Renal cortex interstitium (tissue), 11 donors: ENCODE measurements around the gene MRPS18A. TPM values are rescaled to one million over a fixed set of nuclear protein-coding genes. Genes with fewer than 3 reads are reported as not detected.

Experiments
- DNase-seq, 11 donors: peaks; one replicate each; pipeline ENCODE4 v3.0.0-alpha.2; 2013; ENCODE audit warnings: low read depth in 9 of 11, low spot score in 4 of 11; ENCODE audit errors: extremely low read depth in 1 of 11
- polyA plus RNA-seq, 3 donors: library from polyadenylated mRNA; unstranded; fragments of 120-200 nt; gene quantifications; one replicate each; pipeline ENCODE4 v1.2.1, GENCODE V29; 2013; ENCODE audit not compliant: insufficient read length in 3 of 3

MRPS18A gene
- polyA plus RNA-seq, 3 donors = 43.4 to 49.2 (median 48.0) TPM

DNA sequence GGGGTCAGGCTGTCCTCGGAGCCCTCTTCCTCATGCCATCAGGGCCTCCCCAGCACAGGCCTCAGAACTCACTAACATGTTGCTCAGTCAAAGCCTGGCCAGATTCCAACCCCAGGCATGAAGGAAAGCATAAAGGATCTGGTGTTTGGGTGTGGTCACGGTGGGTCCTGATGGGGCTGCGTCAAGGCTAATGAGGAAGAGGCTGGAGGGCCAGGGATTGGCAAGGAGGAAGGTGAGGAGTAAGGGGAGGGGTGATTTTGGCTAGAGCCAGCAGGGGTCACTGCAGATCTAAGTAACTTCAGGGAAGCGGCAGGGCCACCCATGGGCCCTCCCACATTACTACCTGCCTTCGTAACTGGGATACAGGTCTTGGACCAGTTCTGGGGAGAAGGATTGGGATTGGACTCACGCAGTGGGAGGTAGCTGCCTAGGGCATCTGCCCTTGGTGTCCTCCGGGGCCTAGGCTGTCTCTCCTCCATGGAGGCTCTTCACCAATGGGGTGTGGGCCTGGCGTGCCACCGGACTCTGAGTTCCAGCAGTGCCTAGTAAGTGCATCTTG is 36.2 kb upstream of the MRPS18A start:
- DNase-seq = no peak

DNA sequence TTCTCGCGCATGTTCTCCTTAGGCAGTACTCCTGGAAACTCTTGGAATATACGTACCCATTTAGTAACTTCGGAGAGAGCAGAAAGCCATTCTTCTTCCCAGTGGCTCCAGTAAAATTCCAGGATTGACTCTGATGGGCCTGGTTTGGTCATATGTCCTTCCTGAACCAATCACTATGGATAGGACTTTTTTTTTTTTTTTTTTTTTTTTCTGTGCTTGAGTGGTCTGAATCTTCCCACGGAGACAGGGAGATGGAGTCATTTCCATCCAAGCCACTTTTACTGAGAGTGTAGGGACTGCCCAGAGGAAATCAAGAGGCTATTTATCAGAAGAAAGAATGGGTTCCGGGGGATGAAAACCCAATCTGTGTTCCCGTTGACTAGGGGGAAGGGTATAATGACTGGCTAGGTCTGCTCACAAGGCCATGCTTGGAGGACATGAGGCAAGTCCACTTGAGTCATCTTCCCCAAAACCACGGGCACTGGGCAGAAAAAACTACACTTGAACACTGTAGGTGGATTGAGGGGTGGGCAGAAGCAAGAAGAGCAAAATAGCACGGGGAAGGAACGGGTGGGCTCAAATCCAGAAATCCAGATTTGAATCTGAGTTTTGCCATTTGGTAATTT is 35.4 kb upstream of the MRPS18A start:
- no peak for DNase-seq

DNA sequence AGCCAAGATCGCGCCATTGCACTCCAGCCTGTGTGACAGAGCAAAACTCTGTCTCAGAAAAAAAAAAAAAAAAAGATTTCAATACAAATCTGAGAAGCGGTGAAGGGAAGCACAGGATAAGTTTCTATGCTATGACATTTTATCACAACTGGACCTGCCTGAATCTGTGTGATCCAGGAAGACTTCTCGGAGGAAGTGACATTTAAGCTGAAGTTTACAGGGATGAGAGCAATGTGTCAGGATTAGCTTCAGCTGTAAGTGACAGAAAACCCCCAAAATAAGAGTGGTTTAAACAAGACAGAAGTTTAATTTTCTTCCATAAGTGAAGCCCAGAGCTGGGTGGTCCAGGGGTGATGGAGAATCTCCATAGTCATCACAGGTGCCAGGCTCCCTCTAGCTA is 33.4 kb upstream of the MRPS18A start:
- DNase-seq = no peak

DNA sequence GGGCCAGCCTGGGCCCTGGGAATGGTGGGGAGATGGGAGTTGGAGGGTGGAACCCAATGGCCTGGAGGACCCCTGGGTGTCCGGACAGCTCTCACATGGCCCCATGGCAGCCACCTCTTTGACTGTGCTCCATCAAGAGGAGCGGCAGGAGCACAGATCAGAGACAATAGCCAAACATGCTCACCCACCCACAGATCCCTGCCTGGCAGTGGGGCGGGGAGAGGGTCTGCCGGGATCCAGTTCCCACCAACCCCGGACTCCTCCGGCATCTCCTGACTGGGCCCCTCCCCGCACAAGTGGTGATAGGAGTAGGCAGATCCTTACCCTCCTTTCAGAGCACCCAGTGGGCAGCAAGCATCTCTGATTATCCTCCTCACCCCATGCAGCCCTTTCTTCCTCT is 31.9 kb upstream of the MRPS18A start:
- DNase-seq = no peak

DNA sequence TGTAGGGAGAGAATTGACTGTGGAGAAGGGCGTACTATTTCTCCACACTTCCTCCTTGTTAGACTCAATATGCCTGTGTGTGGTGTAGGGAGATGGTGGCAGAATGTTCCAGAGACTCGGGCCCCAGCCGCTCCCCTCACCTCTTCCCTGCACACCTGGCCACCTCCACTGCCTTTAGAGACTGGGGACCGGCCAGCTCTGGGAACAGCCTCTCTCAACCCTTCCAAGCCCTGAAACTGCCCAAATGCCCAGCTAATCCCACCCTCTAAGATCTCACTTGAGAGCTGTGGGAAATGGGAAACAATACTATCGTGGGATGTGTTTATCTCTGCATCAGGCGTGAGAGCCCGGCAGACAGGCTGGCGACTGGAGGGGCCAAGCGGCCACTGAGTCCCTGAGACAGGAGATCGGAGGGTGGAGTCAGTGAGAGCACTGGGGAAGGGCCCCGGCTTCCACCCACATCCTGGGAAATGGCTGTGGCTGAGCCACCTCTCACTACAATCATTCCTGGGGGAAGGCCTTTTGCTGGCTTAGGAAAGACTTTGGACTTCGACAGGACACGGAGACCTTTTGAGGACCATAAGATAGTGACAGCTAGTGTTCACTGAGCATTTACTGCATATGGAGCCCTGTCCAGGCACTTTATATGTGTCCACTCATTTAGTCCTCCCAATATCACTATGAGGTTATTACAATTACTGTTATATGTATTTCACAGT is 31.0 kb upstream of the MRPS18A start:
- no peak for DNase-seq

DNA sequence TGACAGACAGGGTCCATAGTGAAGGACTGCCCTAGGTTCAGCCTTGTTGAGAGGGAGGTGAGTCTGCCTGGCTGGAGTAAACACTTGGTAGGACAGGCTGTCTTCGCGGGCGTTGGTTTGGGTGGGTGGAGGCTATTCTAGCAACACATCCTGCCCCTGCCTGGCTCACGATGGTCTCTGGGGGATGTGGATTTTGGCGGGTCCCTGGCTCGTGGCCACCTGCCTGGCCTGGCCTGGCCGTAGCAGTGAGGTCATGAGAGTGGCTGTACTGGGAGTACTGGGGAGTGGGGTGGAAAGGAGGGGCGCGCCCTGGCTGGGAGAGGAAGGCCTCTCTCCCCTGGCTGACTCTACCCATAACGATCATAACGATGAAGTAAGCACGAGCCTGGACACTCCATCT is 30.2 kb upstream of the MRPS18A start:
- DNase-seq = no peak

DNA sequence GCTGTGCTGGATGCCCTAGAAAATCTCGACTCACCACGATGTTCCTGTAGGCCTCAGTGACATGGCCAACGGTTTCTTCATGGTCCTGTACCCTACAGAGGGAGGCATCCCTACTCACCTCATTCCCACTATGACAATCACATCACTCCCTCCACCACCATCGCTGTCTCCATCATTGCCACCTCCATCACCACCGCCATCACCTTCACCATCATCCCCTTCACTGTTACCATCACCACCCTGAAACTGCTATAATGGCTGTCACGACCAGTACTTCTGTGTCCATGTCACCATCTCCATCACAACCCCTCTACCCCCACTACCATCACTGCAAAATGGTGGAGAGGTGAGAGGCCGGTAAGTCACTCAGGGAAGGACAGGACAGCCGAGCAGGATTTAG is 29.8 kb upstream of the MRPS18A start:
- DNase-seq = no peak

DNA sequence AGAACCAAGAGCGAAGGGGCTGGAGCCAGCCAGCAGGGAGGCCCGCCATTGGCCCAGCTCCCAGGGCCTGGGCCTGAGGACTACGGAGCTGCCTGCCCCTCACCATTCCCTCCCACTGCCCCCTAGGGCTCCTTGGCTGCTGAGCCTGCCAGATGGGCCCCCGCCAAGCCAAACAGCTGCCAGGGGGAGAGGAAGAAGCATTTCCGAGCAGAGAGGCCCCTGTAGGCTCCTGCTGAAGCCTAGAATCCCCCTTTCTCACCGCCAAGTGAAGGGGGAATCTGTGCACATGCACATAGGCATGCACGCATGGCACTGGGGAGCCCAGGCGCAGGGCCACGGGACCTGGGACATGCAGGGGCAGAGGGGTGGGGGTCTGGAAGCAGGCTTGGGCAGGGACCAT is 28.5 kb upstream of the MRPS18A start:
- DNase-seq = no peak

DNA sequence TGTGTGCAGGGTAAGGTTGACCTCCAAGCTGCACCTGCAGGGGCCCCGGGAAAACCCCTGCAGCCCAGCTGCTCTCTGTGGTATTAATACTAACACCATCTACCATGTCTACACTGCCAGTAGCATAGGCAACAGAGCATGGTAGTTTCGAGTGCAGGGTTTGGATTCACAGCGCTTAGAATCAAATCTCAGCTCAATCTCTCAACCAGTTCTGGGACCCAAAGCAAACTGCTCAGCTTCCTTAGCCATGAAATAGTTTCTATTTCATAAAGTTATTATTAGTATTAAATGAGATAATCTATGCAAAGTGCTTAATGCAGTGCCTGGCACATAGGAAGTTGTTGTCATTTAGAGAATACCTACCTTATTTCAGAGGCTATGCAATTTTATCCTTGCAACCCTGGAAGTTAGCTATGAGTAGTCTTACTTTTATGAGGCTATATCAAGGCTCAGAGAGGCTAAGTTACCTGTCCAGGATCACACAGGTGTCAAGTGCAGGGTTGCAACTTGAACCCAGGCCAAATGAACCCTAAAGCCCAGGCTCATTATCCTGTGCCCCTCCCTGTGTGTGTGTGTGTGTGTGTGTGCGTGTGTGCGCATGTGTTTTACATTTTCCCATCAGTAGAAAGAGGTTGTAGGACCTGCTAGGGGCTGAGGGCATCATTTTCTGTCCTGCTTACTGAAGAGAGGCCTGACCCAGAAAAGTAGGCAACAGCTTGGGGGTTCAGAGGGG is 27.6 kb upstream of the MRPS18A start:
- no peak for DNase-seq

DNA sequence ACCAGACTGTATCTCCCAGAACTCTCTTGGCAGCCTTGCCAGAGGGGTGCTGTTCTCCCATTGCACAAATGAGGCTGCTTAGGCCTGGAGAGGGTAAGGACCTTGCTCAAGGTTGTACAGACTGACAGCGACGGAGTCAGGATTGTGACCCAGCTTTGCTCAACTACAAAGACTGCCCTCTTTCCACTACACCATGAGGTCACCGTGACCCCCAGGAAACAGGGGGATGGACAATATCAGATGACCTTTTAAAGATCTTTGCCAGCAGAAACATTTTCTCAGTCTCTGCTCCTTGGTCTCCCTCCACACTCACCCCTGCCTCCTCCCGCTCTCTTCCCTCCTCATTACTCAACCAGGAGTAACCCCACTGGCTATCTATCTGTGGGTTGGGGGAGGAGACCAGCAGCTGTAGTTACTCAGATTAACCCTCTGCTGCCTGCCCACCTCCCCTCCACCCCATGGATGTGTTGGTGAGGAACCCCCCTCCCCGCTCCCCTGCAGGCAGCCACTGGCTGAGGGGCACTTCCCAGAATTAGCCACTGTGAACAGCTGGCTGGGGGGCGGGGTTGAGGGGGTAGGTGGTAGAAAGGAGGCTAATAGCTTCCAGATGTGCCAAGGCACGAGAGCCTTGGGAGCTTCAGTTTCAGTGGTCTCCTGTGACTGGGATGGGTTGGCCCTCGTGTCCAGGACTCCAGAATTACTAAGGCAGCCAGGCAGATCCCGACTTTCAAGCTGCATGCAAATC is 26.9 kb upstream of the MRPS18A start:
- no peak for DNase-seq

DNA sequence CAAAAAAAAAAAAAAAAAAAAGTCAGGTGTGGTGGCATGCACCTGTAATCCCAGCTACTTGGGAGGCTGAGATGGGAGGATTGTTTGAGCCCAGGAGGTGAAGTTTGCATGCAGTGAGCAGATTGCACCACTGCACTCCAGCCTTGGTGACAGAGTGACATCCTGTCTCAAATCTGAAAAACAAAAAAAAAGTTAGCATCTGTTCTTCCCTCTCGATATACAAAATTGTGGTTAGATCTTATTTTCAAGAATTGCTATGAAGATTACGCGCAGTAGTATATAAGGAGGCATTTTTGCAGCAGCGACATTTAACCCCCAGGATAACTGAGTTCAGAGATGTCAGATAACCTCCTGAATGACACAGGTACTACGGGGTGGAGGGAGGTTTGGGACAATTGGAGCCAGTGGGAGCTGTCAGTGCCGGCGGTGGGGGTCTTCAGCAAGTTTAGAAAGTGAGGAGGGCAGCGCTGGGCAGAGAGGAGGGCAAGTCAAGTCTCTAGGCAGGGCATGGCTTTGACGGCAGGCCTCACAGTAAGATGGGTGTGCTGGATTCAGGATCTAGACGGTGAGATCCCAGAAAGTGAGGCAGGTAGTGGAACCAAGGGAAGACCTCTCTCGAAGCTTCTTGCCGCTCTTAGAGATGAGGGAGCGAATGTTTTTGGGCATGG is 26.2 kb upstream of the MRPS18A start:
- DNase-seq = no peak

DNA sequence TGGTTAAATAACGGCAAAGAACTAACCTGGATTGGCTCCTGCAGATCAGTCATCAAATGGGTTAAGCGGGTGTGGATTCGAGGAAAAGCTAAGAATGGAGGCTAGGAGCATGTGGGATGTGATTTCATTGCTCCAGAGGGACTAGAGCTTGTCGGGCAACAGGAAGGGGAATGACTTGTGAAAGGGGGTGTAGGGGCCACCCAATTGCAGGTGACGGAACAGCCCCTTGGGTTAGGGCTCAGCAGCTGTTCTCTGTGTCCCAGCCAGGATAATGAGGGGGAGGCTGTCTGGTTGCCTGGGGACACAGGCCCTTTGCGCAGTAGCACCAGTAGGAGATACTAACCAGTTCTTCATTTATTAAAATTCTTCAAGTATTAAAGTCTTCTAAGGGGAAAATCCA is 25.0 kb upstream of the MRPS18A start:
- DNase-seq = no peak

DNA sequence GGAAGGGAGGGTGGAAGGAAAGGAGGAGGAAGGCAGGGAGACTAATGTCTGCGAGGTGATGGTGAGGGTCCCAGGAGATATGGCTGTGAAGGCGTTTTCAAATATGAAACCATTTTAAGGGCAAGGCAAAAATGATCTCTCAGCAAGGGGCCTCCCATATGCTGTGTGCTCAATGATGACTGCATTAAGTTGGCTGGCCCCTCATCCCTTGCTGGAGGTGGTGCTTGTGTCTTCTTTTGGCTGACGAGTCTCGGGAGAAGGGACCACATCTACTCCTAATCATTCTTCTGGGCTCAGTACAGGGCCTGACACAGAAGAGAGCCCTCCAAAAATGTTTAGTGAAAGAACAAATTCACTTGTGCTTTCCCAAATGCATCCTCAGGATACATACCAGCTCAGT is 23.0 kb upstream of the MRPS18A start:
- DNase-seq = no peak

DNA sequence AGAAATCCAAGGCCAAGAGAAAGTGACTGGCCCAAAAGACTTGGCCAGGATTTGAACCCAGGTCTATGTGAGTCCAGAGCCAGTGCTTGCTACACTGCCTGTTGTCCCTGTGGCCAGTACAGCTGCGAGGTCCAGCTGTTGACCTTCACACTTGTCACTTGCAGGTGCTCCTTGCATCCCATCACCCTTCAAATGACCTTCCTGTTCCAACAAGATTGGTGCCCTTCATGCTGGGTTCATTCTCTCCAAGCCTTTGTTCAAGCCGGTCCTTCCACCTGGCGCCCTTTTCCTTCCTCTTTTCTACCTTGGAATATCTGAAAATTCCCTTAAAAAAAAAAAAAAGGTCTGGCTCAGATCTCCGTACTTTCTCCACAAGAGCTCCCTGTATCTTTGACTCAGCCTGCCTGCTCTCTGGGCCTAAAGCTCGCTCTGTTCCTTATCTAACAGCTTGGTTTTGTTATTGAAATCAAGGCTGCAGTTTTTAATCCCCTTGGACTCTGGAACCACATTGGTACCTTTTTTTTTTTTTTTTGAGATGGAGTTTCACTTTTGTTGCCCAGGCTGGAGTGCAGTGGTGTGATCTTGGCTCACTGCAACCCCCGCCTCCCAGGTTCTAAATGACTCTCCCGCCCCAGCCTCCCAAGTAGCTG is 22.2 kb upstream of the MRPS18A start:
- DNase-seq = no peak

DNA sequence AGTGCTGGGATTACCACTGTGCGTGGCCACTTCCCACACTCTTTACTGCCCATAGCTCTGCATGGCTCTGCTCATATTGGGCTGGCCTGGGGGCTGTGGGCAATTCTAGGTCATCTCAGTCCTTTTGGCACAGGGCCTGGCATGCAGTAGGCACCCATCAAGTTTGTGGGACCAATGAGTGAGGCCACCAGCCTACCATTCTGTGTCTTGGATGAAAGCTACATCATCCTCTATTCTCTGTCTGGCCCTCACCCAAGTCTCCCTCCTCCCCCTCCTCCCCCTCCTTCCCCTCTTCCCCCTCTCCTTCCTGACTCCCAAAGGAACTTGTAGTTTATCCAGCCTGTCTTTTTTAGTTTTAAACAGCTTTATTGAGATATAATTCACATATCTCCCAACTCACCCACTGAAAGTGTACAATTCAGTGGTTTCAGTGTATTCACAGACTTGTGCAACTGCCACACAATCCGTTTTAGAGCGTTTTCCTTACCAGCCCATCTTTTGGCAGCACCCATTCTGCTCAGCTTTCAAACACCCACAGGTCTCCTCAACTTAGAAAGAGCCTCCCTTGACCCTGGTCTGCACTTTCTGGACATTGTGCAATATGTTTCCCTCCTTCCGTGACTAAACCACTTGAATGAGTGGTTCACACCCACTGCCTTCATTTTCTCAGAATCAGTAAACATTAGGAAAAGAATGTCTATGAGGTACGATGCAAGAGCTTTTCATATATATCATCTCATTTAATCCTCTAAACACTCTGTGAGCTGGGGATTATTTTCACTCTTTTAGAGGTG is 21.5 kb upstream of the MRPS18A start:
- no peak for DNase-seq

DNA sequence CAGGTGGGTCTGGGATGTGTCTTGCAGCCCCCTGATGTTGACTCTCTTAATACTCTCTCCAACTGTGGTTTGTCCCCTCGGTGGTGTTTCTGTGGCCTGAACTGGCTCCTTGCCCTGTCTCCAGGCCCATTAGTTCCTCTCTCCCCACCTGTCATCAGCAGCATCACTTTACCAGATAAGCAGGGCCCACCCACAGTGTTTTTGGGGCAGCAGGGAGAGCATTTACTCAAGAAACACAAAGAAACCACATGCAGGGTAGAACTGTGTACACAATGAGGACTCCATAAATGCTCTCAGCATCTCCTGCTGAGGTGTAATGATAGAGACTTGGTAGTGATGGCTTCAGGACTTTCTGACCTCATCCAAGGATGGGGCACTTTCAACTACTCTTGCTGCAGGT is 20.2 kb upstream of the MRPS18A start:
- no peak for DNase-seq

DNA sequence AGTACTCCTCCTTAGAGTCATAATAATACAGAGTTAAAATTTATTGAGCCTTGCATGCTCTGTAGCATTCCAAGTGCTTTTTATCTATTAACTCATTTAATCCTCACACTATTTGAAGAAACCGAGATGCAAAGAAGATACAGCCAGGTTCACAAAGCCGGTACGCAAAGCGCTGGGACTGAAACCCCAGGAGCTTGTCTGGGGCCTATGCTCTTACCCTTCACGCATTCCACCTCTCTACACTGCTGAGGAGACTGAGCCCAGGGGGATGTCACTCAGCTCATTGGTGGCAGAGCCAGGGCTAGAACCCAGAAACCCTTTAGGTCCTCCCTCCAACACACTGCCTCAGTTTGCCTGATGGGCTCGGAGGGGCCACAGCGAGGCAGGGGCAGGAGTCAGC is 19.7 kb upstream of the MRPS18A start:
- DNase-seq = no peak

DNA sequence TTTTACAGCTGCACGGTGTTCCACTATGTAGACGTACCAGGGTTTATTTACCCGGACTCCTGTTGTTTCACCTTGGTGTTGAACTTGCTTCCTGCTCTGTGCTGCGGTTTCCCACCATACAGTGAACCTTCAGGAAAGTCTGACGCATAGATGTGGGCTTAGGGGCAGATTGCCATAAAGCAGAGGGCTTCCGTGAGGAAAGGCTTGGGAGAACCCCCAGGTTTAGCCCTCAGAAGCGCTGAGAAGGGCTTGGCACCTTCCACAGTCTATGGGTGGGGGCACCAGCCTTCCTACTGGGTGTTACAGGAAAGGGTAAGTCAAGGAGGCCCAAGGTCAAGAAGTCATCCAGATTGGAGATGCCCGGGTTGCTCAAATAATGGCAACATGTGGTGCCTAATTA is 19.2 kb upstream of the MRPS18A start:
- no peak for DNase-seq
